ES-I3 (cell line): Measurements from ENCODE around the gene GMCL2.

Experiments used
- H3K36me3 ChIP-seq: 2 replicates; pipeline ENCODE4 v1.6.1; 2013; ENCODE audit warnings: mild to moderate bottlenecking, low read length, control low read depth, moderate library complexity; ENCODE audit not compliant: insufficient read depth
- H3K4me1 ChIP-seq: 2 replicates; pipeline ENCODE4 v1.6.1; 2013; ENCODE audit warnings: mild to moderate bottlenecking, control low read depth, low read length; ENCODE audit not compliant: insufficient read depth
- H3K9ac ChIP-seq: 2 replicates; pipeline ENCODE4 v1.6.1; 2013; ENCODE audit warnings: low read depth, mild to moderate bottlenecking, low read length, moderate library complexity
- H3K9me3 ChIP-seq: 2 replicates; pipeline ENCODE4 v1.6.1; 2013; ENCODE audit warnings: mild to moderate bottlenecking, low read length, moderate library complexity; ENCODE audit not compliant: control insufficient read depth, insufficient read depth

Gene GMCL2

GRCh38 chr5:178227929-178228328, 40.8 kb upstream of the GMCL2 start:
- H3K4me1 ChIP-seq = peaks cover 20% of the 10 kb centered on the region
- no peaks in the 10 kb centered on the region for H3K9me3 ChIP-seq
- H3K36me3 ChIP-seq = peaks cover 6% of the 10 kb centered on the region
- H3K9ac ChIP-seq = no peak overlapping the region

GRCh38 chr5:178227138-178227659, 40.0 kb upstream of the GMCL2 start:
- Histone ChIP-seq H3K36me3 (peaks cover 8% of the 10 kb centered on the region), H3K9me3 (no peaks in the 10 kb centered on the region), H3K9ac (no peak overlapping the region), H3K4me1 (peaks cover 22% of the 10 kb centered on the region)

- H3K36me3 ChIP-seq = peaks cover 19% of the 10 kb centered on the region
- H3K9ac ChIP-seq = no peak overlapping the region
- peaks cover 19% of the 10 kb centered on the region for H3K4me1 ChIP-seq
Measured at GRCh38 chr5:178225174-178225573, 38.0 kb upstream of the GMCL2 start.

GRCh38 chr5:178224403-178224802, 37.2 kb upstream of the GMCL2 start:
- Histone ChIP-seq H3K4me1 (peaks cover 19% of the 10 kb centered on the region), H3K36me3 (peaks cover 14% of the 10 kb centered on the region), H3K9me3 (no peaks in the 10 kb centered on the region), H3K9ac (peak overlapping the region; percentile 32; the same call in 1 of the 2 replicates)

More at GRCh38 chr5:178225174-178225573, 38.0 kb upstream of the GMCL2 start:
- no peaks in the 10 kb centered on the region for H3K9me3 ChIP-seq

GRCh38 chr5:178223828-178224335, 36.7 kb upstream of the GMCL2 start:
- Histone ChIP-seq H3K36me3 (peaks cover 13% of the 10 kb centered on the region), H3K9ac (peak overlapping the region; percentile 37; the same call in 1 of the 2 replicates), H3K9me3 (no peaks in the 10 kb centered on the region), H3K4me1 (peaks cover 19% of the 10 kb centered on the region)

- Histone ChIP-seq H3K9ac (peak overlapping the region; percentile 37; the same call in 1 of the 2 replicates), H3K4me1 (peaks cover 19% of the 10 kb centered on the region), H3K36me3 (peaks cover 13% of the 10 kb centered on the region)
Measured at GRCh38 chr5:178223196-178223773, 36.1 kb upstream of the GMCL2 start.

GRCh38 chr5:178222292-178222691, 35.1 kb upstream of the GMCL2 start:
- no peaks in the 10 kb centered on the region for H3K9me3 ChIP-seq
- no peak overlapping the region for H3K9ac ChIP-seq
- H3K36me3 ChIP-seq = peaks cover 13% of the 10 kb centered on the region
- H3K4me1 ChIP-seq = peaks cover 19% of the 10 kb centered on the region

More at GRCh38 chr5:178223196-178223773, 36.1 kb upstream of the GMCL2 start:
- no peaks in the 10 kb centered on the region for H3K9me3 ChIP-seq

GRCh38 chr5:178221853-178222252, 34.7 kb upstream of the GMCL2 start:
- H3K4me1 ChIP-seq = peaks cover 19% of the 10 kb centered on the region
- no peak overlapping the region for H3K9ac ChIP-seq
- H3K9me3 ChIP-seq = no peaks in the 10 kb centered on the region
- peaks cover 13% of the 10 kb centered on the region for H3K36me3 ChIP-seq

- peaks cover 19% of the 10 kb centered on the region for H3K4me1 ChIP-seq
- H3K36me3 ChIP-seq = peaks cover 13% of the 10 kb centered on the region
- no peak overlapping the region for H3K9ac ChIP-seq
- H3K9me3 ChIP-seq = no peaks in the 10 kb centered on the region
Measured at GRCh38 chr5:178221282-178221681, 34.1 kb upstream of the GMCL2 start.

- Histone ChIP-seq H3K36me3 (peaks cover 13% of the 10 kb centered on the region), H3K9me3 (no peaks in the 10 kb centered on the region), H3K9ac (no peak overlapping the region), H3K4me1 (peaks cover 9% of the 10 kb centered on the region)
Measured at GRCh38 chr5:178218827-178219226, 31.7 kb upstream of the GMCL2 start.

GRCh38 chr5:178218237-178218776, 31.1 kb upstream of the GMCL2 start:
- no peaks in the 10 kb centered on the region for H3K9me3 ChIP-seq
- peaks cover 16% of the 10 kb centered on the region for H3K36me3 ChIP-seq
- no peak overlapping the region for H3K9ac ChIP-seq
- peaks cover 6% of the 10 kb centered on the region for H3K4me1 ChIP-seq

GRCh38 chr5:178216779-178217178, 29.6 kb upstream of the GMCL2 start:
- no peaks in the 10 kb centered on the region for H3K9me3 ChIP-seq
- peaks cover 14% of the 10 kb centered on the region for H3K36me3 ChIP-seq
- no peak overlapping the region for H3K9ac ChIP-seq

GRCh38 chr5:178216088-178216534, 28.9 kb upstream of the GMCL2 start:
- Histone ChIP-seq H3K4me1 (no peaks in the 10 kb centered on the region), H3K36me3 (peaks cover 10% of the 10 kb centered on the region), H3K9ac (no peak overlapping the region), H3K9me3 (no peaks in the 10 kb centered on the region)

More at GRCh38 chr5:178216779-178217178, 29.6 kb upstream of the GMCL2 start:
- no peaks in the 10 kb centered on the region for H3K4me1 ChIP-seq

- H3K9me3 ChIP-seq = no peaks in the 10 kb centered on the region
- H3K4me1 ChIP-seq = no peaks in the 10 kb centered on the region
- peaks cover 15% of the 10 kb centered on the region for H3K36me3 ChIP-seq
- no peak overlapping the region for H3K9ac ChIP-seq
Measured at GRCh38 chr5:178215280-178216002, 28.3 kb upstream of the GMCL2 start.
